Measurements from ENCODE around the gene RSBN1.

DNA sequence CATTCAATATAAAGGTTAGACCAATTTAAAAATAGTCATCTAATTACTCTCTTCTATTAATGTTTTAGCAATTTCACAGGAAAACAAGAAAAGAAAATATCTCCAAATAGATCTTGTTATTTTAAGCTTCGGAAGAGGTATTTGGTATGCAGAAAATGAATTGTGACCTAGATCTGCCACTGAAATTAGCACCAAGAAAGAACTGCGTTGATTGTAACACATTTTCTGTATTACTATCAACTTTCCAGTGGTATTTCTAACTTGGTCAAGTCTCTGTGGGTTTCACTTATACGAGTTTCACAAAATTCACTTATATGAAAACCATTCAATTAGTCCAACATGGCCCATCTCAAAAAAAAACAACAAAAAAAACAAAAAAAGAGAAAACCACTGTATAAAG lies 11.8 kb downstream of the RSBN1 start:
- TF ChIP-seq POLR2A (IDR thresholded peaks at IDR 0.05) (no peak), CTCF (IDR thresholded peaks at IDR 0.05) (no peak)

Data from body of pancreas (tissue), 4 donors.